Upper lobe of left lung (tissue), 6 donors: ENCODE data around the gene LRRC7. TPM values are rescaled to one million over a fixed set of nuclear protein-coding genes. Genes with fewer than 3 reads are reported as not detected.

Experiments used
- ATAC-seq, 2 donors: fragments of 200-7000 bp; cut with Tn5 transposase; one replicate each; pipeline ENCODE4 v1.9.1; 2022; ENCODE audit warnings: mild to moderate bottlenecking in 2 of 2, moderate library complexity in 2 of 2; ENCODE audit not compliant: low FRiP score in 2 of 2
- DNase-seq, 2 donors: peaks; one replicate each; pipeline ENCODE4 v3.0.0-alpha.2; 2019 to 2020
- H3K27ac ChIP-seq, 4 donors: fragments of 200-600 bp; sonication (generic); one replicate each; pipeline ENCODE4 v1.5.1; 2016 to 2019
- H3K27me3 ChIP-seq, 4 donors: fragments of 200-600 bp; sonication (generic); one replicate each; pipeline ENCODE4 v1.5.1; 2017 to 2019
- H3K36me3 ChIP-seq, 4 donors: fragments of 200-600 bp; sonication (generic); one replicate each; pipeline ENCODE4 v1.5.1; 2016 to 2019
- H3K4me1 ChIP-seq, 4 donors: fragments of 200-600 bp; sonication (generic); one replicate each; pipeline ENCODE4 v1.5.1; 2018 to 2019
- H3K4me3 ChIP-seq, 4 donors: fragments of 200-600 bp; sonication (generic); one replicate each; pipeline ENCODE4 v1.5.1; 2017 to 2019; ENCODE audit warnings: mild to moderate bottlenecking in 2 of 4, moderate library complexity in 1 of 4
- H3K9me3 ChIP-seq, 4 donors: fragments of 200-600 bp; sonication (generic); one replicate each; pipeline ENCODE4 v1.5.1; 2018 to 2019
- EP300 ChIP-seq, 4 donors: sonication (generic); formaldehyde crosslinking; IDR thresholded peaks; one replicate each; pipeline ENCODE4 v1.5.1; 2017; ENCODE audit warnings: antibody characterized with exemption in 4 of 4, control low read depth in 2 of 4
- POLR2A ChIP-seq, 4 donors: fragments of 450-650 bp; IDR thresholded peaks; one replicate each; pipeline ENCODE4 v1.5.1; 2016 to 2017; ENCODE audit warnings: antibody characterized with exemption in 4 of 4, mild to moderate bottlenecking in 2 of 4
- POLR2AphosphoS5 ChIP-seq, 2 donors: sonication (generic); formaldehyde crosslinking; IDR thresholded peaks; one replicate each; pipeline ENCODE4 v1.5.1; 2017; ENCODE audit warnings: antibody characterized with exemption in 2 of 2
- WGBS, 2 donors: methylation state at CpG; one replicate each; pipeline ENCODE4 v1.1.5; 2017 to 2018; 5-methylcytosine and 5-hydroxymethylcytosine counted together
- total RNA-seq, 6 donors: library from RNA; depleted of rRNA in 4 of 6; stranded (reverse); fragments of >200 nt in 4 of 6; gene quantifications; one replicate each; pipeline versions ENCODE4 v1.1.0 to v1.2.1, GENCODE V29; 2016 to 2021
- TF ChIP-seq, protein P1 (sequence below), 6 experiments: fragments of 450-650 bp in 4 of 6; fragments of 200-600 bp in 2 of 6; sonication (generic) in 2 of 6; IDR thresholded peaks; one replicate each; pipeline ENCODE4 v1.5.1; 2016 to 2019; ENCODE audit warnings: antibody characterized with exemption in 6 of 6
- donor health status: DM: no; HTN: no; CAD: no; lungs with moderate emphysema.
- donor health status: DM: no; HTN: yes; CAD: no; lungs with severe emphysema.

The LRRC7 gene
- total RNA-seq, 6 donors from 2014 or later = not detected

GRCh38 chr1:69824932-69825331, 257.2 kb downstream of the LRRC7 start:
- ATAC-seq (no peak), DNase-seq (no peak)
- Histone ChIP-seq H3K27me3 (no peaks in the 10 kb centered on the region), H3K4me3 (no peak overlapping the region), H3K27ac (no peak overlapping the region), H3K36me3 (no peaks in the 10 kb centered on the region), H3K9me3 (peaks cover 0 to 9% (median 0%) of the 10 kb centered on the region in 4 donors), H3K4me1 (no peaks in the 10 kb centered on the region)
- TF ChIP-seq POLR2A (IDR thresholded peaks at IDR 0.05) (no peak), EP300 (IDR thresholded peaks at IDR 0.05) (no peak), POLR2AphosphoS5 (IDR thresholded peaks at IDR 0.05) (no peak)
- TF ChIP-seq, protein P1, sequence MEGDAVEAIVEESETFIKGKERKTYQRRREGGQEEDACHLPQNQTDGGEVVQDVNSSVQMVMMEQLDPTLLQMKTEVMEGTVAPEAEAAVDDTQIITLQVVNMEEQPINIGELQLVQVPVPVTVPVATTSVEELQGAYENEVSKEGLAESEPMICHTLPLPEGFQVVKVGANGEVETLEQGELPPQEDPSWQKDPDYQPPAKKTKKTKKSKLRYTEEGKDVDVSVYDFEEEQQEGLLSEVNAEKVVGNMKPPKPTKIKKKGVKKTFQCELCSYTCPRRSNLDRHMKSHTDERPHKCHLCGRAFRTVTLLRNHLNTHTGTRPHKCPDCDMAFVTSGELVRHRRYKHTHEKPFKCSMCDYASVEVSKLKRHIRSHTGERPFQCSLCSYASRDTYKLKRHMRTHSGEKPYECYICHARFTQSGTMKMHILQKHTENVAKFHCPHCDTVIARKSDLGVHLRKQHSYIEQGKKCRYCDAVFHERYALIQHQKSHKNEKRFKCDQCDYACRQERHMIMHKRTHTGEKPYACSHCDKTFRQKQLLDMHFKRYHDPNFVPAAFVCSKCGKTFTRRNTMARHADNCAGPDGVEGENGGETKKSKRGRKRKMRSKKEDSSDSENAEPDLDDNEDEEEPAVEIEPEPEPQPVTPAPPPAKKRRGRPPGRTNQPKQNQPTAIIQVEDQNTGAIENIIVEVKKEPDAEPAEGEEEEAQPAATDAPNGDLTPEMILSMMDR (IDR thresholded peaks at IDR 0.05) = no peak

- H3K4me3 ChIP-seq = no peak overlapping the region
- 89 to 95% methylated on average over 2 of the region's 2 CpGs for WGBS, 2 donors
- DNase-seq (no peak), ATAC-seq (no peak)
- TF ChIP-seq POLR2AphosphoS5 (IDR thresholded peaks at IDR 0.05) = no peak
- TF ChIP-seq POLR2A (IDR thresholded peaks at IDR 0.05) = no peak
- TF ChIP-seq EP300 (IDR thresholded peaks at IDR 0.05) = no peak
- TF ChIP-seq, protein P1 (IDR thresholded peaks at IDR 0.05) = no peak
- no peaks in the 10 kb centered on the region for H3K4me1 ChIP-seq
- no peak overlapping the region for H3K27ac ChIP-seq
- no peaks in the 10 kb centered on the region for H3K27me3 ChIP-seq
- no peaks in the 10 kb centered on the region for H3K36me3 ChIP-seq
- no peaks in the 10 kb centered on the region for H3K9me3 ChIP-seq
Observed at GRCh38 chr1:69827732-69828131, 260.0 kb downstream of the LRRC7 start.

GRCh38 chr1:69833536-69833935, 265.8 kb downstream of the LRRC7 start:
- WGBS, 2 donors = 81% methylated on average over 3 of the region's 3 CpGs

GRCh38 chr1:69834336-69834735, 266.6 kb downstream of the LRRC7 start:
- H3K4me3 ChIP-seq = no peak overlapping the region
- DNase-seq (no peak), ATAC-seq (no peak)
- 66 to 75% methylated on average over 2 of the region's 2 CpGs for WGBS, 2 donors
- no peaks in the 10 kb centered on the region for H3K36me3 ChIP-seq
- H3K27ac ChIP-seq = no peak overlapping the region
- no peaks in the 10 kb centered on the region for H3K27me3 ChIP-seq
- no peaks in the 10 kb centered on the region for H3K9me3 ChIP-seq
- TF ChIP-seq, protein P1 (IDR thresholded peaks at IDR 0.05) = no peak
- TF ChIP-seq POLR2A (IDR thresholded peaks at IDR 0.05) (no peak), EP300 (IDR thresholded peaks at IDR 0.05) (no peak), POLR2AphosphoS5 (IDR thresholded peaks at IDR 0.05) (no peak)
- no peaks in the 10 kb centered on the region for H3K4me1 ChIP-seq

More at GRCh38 chr1:69833536-69833935, 265.8 kb downstream of the LRRC7 start:
- Histone ChIP-seq H3K9me3 (no peaks in the 10 kb centered on the region), H3K4me3 (no peak overlapping the region), H3K36me3 (no peaks in the 10 kb centered on the region), H3K27me3 (no peaks in the 10 kb centered on the region), H3K4me1 (no peaks in the 10 kb centered on the region), H3K27ac (no peak overlapping the region)
- TF ChIP-seq EP300 (IDR thresholded peaks at IDR 0.05) = no peak
- TF ChIP-seq POLR2A (IDR thresholded peaks at IDR 0.05) = no peak
- TF ChIP-seq POLR2AphosphoS5 (IDR thresholded peaks at IDR 0.05) = no peak
- TF ChIP-seq, protein P1 (IDR thresholded peaks at IDR 0.05) = no peak
- no peak for DNase-seq
- no peak for ATAC-seq

GRCh38 chr1:69835955-69836354, 268.2 kb downstream of the LRRC7 start:
- no peaks in the 10 kb centered on the region for H3K4me1 ChIP-seq
- H3K27ac ChIP-seq = no peak overlapping the region
- 66 to 67% methylated on average over 2 of the region's 2 CpGs for WGBS, 2 donors
- no peaks in the 10 kb centered on the region for H3K36me3 ChIP-seq
- no peak overlapping the region for H3K4me3 ChIP-seq
- TF ChIP-seq POLR2A (IDR thresholded peaks at IDR 0.05) = no peak
- TF ChIP-seq EP300 (IDR thresholded peaks at IDR 0.05) = no peak
- TF ChIP-seq, protein P1 (IDR thresholded peaks at IDR 0.05) = no peak
- TF ChIP-seq POLR2AphosphoS5 (IDR thresholded peaks at IDR 0.05) = no peak
- ATAC-seq = no peak
- H3K9me3 ChIP-seq = no peaks in the 10 kb centered on the region
- DNase-seq = no peak
- H3K27me3 ChIP-seq = no peaks in the 10 kb centered on the region
